Common myeloid progenitor, CD34-positive (primary cell): ENCODE measurements around the gene PLPP4.

Source experiments
- CTCF ChIA-PET: fragments of 350-600 bp; sonication (Branson Sonifier 250); formaldehyde crosslinking; loops from one replicate; lab custom pipeline; 2021; ENCODE audit warnings: antibody characterized with exemption; lab: Charles Lee
- POLR2A ChIA-PET: fragments of 350-600 bp; sonication (Branson Sonifier 250); formaldehyde crosslinking; loops from one replicate; lab custom pipeline; 2021; ENCODE audit warnings: antibody characterized with exemption; lab: Charles Lee
- DNase-seq, 3 donors: peaks; one replicate each; pipeline versions ENCODE4 v3.0.0 to v3.0.0-alpha.2; 2013
- H3K27ac ChIP-seq, 2 experiments: 1 replicate in 1 of 2; 2 replicates in 1 of 2; pipeline ENCODE4 v1.7.0; 2013; ENCODE audit warnings: inconsistent platforms in 2 of 2, low read length in 2 of 2, mild to moderate bottlenecking in 2 of 2, low read depth in 1 of 2, moderate library complexity in 1 of 2; ENCODE audit not compliant: severe bottlenecking in 2 of 2, insufficient read depth in 1 of 2, poor library complexity in 1 of 2
- H3K27me3 ChIP-seq, 5 experiments: replicated peaks in 2 of 5; 1 replicate in 3 of 5; 2 replicates in 2 of 5; pipeline versions ENCODE4 v1.6.1 to v1.7.0; 2013; ENCODE audit warnings: low read length in 4 of 5, mild to moderate bottlenecking in 2 of 5, moderate library complexity in 2 of 5, inconsistent platforms in 1 of 5; ENCODE audit not compliant: insufficient read depth in 5 of 5, control insufficient read depth in 4 of 5
- H3K36me3 ChIP-seq, 4 experiments: 1 replicate in 2 of 4; 2 replicates in 2 of 4; pipeline versions ENCODE4 v1.6.1 to v1.7.0; 2013; ENCODE audit warnings: low read length in 3 of 4, control low read depth in 1 of 4, mild to moderate bottlenecking in 1 of 4; ENCODE audit not compliant: control insufficient read depth in 4 of 4, insufficient read depth in 4 of 4
- H3K4me1 ChIP-seq, 4 experiments: 1 replicate in 3 of 4; 2 replicates in 1 of 4; pipeline versions ENCODE4 v1.6.1 to v1.7.1; 2013; ENCODE audit warnings: low read length in 3 of 4, mild to moderate bottlenecking in 3 of 4, control low read depth in 1 of 4, inconsistent platforms in 1 of 4, moderate library complexity in 1 of 4; ENCODE audit not compliant: control insufficient read depth in 4 of 4, insufficient read depth in 4 of 4; ENCODE audit errors: control extremely low read depth in 1 of 4
- H3K4me3 ChIP-seq, 7 experiments: 1 replicate in 4 of 7; 2 replicates in 3 of 7; pipeline versions ENCODE4 v1.5.1 to v1.7.0; 2013; ENCODE audit warnings: mild to moderate bottlenecking in 7 of 7, low read length in 6 of 7, moderate library complexity in 6 of 7, inconsistent platforms in 2 of 7, low read depth in 2 of 7, control low read depth in 1 of 7; ENCODE audit not compliant: insufficient read depth in 4 of 7, control insufficient read depth in 1 of 7; ENCODE audit errors: extremely low read depth in 1 of 7
- H3K9me3 ChIP-seq, 5 experiments: 1 replicate in 4 of 5; 2 replicates in 1 of 5; pipeline versions ENCODE4 v1.6.1 to v1.7.1; 2013; ENCODE audit warnings: low read length in 4 of 5, mild to moderate bottlenecking in 2 of 5, inconsistent platforms in 1 of 5, low read depth in 1 of 5, moderate library complexity in 1 of 5; ENCODE audit not compliant: control insufficient read depth in 4 of 5, insufficient read depth in 2 of 5; ENCODE audit errors: control extremely low read depth in 1 of 5
- WGBS: methylation state at CpG from one replicate; pipeline ENCODE4 v1.1.5; 2013; ENCODE audit not compliant: insufficient coverage; 5-methylcytosine and 5-hydroxymethylcytosine counted together

PLPP4 gene

DNA sequence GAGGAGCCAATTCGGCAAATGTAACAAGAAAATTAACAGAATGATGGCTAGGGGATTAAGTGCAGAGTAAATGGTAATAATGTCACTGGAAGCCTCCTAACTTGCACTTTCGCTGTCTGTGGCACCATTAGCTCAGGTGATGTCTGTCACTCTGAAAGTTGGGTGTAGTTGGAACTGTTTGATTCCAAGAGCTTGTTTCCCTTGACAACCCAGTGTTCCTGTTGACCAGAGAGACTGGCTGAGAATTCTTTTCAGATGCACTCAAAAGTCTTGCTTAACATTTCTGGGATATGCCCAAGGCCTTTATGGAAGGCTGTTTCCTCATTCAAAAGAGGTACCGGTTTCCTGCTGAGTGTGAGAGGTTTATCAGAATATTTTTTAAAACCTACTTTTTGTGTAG is 49.6 kb downstream of the PLPP4 start:
- DNase-seq, result no peak
- 100% methylated on average over 2 of the region's 3 CpGs for WGBS
- Histone ChIP-seq H3K9me3 (no peaks in the 10 kb centered on the region), H3K4me3 (no peak overlapping the region), H3K36me3 (no peaks in the 10 kb centered on the region), H3K4me1 (peaks cover 0 to 4% (median 0%) of the 10 kb centered on the region in 4 experiments), H3K27ac (no peak overlapping the region), H3K27me3 (no peaks in the 10 kb centered on the region)
- POLR2A ChIA-PET, result no interaction called here
- CTCF ChIA-PET, result no interaction called here

DNA sequence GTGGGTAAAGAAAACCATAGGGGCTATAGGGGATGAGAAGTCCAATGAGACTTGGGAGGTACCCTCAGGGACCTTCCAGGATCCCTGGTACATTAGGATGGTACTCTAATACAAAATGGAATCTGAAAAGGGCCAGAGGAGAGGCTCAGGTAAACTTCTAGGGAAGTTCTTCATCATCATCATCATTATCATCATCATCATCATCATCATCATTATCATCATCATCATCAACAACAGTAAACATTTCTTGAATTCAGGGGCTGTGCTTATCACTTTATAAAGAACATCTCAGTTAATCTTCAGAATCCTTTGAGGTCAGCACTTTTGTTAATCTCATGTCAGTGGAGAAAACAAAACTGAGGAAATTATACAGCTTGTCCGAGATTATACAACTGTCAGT is 50.1 kb downstream of the PLPP4 start:
- CTCF ChIA-PET, result no interaction called here
- POLR2A ChIA-PET, result no interaction called here
- H3K9me3 ChIP-seq, result no peaks in the 10 kb centered on the region
- H3K27me3 ChIP-seq, result no peaks in the 10 kb centered on the region
- no peak for DNase-seq
- H3K27ac ChIP-seq, result no peak overlapping the region
- H3K36me3 ChIP-seq, result no peaks in the 10 kb centered on the region
- no peak overlapping the region for H3K4me3 ChIP-seq
- H3K4me1 ChIP-seq, result peaks cover 0 to 4% (median 0%) of the 10 kb centered on the region in 4 experiments
- WGBS, result 100% methylated on average over 1 of the region's 1 CpG

DNA sequence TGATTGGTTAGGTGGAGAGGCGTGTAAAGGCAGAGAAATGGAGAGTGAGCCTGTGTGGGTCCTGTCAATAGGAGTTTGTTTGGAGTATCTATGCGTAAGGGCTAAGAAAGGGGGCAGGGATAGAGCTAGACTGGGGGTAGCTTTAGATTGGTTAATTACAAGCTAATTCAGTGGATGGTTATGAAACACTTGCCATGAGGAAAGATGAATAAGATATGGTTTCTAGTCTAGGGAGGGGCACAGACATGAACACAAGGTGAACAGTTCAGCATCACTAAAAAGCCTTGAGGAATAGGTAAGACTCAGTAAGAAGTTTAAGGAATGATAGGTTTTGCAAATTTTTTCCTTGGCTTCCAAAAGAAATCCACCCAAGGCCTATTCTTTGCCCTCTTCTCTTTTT is 50.6 kb downstream of the PLPP4 start:
- WGBS, result 94% methylated on average over 2 of the region's 2 CpGs
- Histone ChIP-seq H3K27ac (no peak overlapping the region), H3K4me3 (no peak overlapping the region), H3K9me3 (no peaks in the 10 kb centered on the region), H3K36me3 (no peaks in the 10 kb centered on the region), H3K4me1 (peaks cover 0 to 4% (median 0%) of the 10 kb centered on the region in 4 experiments), H3K27me3 (no peaks in the 10 kb centered on the region)
- ChIA-PET POLR2A (no interaction called here), CTCF (no interaction called here)
- no peak for DNase-seq

DNA sequence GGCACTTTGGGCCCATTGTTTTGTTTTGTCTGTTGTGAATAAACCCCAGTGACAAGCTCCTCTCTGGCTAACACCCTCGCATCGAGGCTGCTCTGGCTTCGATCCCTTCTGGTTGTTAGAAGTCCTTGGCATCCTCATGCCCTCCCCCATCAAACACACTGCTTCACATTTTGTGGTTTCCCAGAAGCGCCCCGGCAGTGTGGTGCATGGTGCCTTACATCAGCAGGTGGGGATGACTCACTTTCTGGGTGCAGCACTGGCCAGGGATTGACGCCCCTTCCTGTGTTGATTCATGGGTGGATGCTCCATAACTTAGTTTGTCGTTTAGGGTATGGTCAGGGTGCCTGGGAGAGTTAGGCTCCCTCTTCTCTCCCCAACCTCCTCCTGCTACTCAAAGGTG is 51.4 kb downstream of the PLPP4 start:
- POLR2A ChIA-PET, result no interaction called here
- Histone ChIP-seq H3K4me1 (peaks cover 0 to 2% (median 0%) of the 10 kb centered on the region in 4 experiments), H3K4me3 (no peak overlapping the region), H3K9me3 (no peaks in the 10 kb centered on the region), H3K36me3 (no peaks in the 10 kb centered on the region), H3K27ac (no peak overlapping the region), H3K27me3 (peaks cover 0 to 2% (median 0%) of the 10 kb centered on the region in 5 experiments)
- CTCF ChIA-PET, result interaction anchor here (1.2 kb wide), 1 partner anchor 27 kb away, joined by 4 read pairs; no protein-coding TSS in a partner anchor
- 88% methylated on average over 4 of the region's 7 CpGs for WGBS
- DNase-seq, result no peak

DNA sequence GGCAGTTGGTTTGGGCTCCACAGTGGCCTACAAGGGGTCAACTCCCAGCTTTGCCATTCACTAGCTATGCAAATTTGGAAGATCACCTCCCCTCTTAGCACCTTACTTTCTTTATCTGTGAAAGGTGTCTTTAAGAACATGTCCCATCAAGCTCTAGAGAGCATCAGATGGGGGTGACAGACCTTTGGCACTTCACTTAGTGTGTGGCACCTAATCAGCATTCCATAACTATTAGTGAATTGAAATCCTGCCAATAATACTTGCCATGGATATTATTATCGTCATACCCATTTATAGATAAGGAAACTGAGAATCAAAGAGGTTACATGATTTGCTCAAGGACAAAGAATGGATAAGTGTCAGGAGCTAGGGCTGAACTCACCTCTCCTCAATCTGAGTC is 51.9 kb downstream of the PLPP4 start:
- WGBS, result no CpG with 5 or more reads among the region's 1 CpG

DNA sequence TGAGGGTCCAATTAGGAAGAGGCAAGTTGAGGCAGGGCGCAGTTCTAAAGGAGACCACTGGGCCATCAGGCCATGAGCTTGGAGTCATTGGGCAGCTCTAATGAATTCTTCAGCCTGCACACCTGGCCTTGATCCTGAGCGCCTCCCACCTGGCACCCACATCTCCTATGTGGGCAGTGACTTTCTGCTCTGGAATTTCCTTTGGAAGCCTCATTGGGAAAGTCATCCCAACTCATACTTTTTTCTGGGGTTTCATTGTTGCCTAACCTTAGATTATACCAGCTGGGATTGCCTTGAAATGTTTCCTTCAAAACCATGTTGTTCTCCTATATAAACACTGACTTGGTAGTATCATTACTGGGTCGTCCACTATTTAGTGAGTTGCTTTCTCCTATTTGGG is 54.1 kb downstream of the PLPP4 start:
- Histone ChIP-seq H3K4me1 (no peaks in the 10 kb centered on the region), H3K9me3 (no peaks in the 10 kb centered on the region), H3K27me3 (peaks cover 0 to 5% (median 1%) of the 10 kb centered on the region in 5 experiments), H3K27ac (no peak overlapping the region), H3K4me3 (no peak overlapping the region), H3K36me3 (no peaks in the 10 kb centered on the region)
- no peak for DNase-seq
- WGBS, result 84% methylated on average over 3 of the region's 3 CpGs
- POLR2A ChIA-PET, result no interaction called here
- CTCF ChIA-PET, result no interaction called here

More for the DNA sequence above, 51.9 kb downstream of the PLPP4 start:
- no peak for DNase-seq
- ChIA-PET POLR2A (no interaction called here), CTCF (interaction anchor here (1.2 kb wide), 1 partner anchor 28 kb away, joined by 4 read pairs; no protein-coding TSS in a partner anchor)
- Histone ChIP-seq H3K4me1 (no peaks in the 10 kb centered on the region), H3K36me3 (no peaks in the 10 kb centered on the region), H3K4me3 (no peak overlapping the region), H3K27ac (no peak overlapping the region), H3K27me3 (peaks cover 0 to 2% (median 0%) of the 10 kb centered on the region in 5 experiments), H3K9me3 (no peaks in the 10 kb centered on the region)

DNA sequence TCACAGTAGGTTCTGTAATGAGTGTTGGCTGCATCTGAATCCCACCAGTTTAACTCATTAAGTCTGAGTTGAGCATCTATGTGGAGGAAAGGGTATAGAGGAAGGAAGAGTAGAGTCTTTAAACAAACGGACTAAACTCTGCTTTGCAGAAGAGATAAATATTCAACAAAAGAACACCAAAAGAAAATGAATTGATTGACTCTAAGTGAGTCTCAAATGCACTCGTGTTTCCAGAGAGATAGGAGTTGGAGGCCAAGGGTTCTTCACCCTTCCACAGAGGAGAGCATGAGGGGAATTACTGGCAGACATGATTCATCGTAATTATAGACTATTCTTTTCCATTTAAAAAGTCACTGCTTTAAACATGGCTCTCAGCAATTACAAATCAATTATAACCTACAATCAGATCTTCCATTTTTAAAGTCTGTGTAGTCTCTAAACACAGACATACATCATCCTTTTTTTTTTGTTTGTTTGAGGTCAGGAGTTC is 56.3 kb downstream of the PLPP4 start:
- H3K27me3 ChIP-seq, result peaks cover 0 to 7% (median 2%) of the 10 kb centered on the region in 5 experiments
- no peak for DNase-seq
- H3K4me1 ChIP-seq, result no peaks in the 10 kb centered on the region
- no peaks in the 10 kb centered on the region for H3K36me3 ChIP-seq
- ChIA-PET CTCF (no interaction called here), POLR2A (no interaction called here)
- H3K4me3 ChIP-seq, result no peak overlapping the region
- WGBS, result 70% methylated on average over 2 of the region's 3 CpGs
- H3K27ac ChIP-seq, result no peak overlapping the region
- H3K9me3 ChIP-seq, result no peaks in the 10 kb centered on the region
